Endometrial microvascular endothelial cells (primary cell): ENCODE data around the gene SIL1. TPM values are rescaled to one million over a fixed set of nuclear protein-coding genes. Genes with fewer than 3 reads are reported as not detected.

Experiments
- in situ Hi-C: cut with HindIII; loops from 2 replicates; pipeline ENCODE4 v1.10.0; 2017; ENCODE audit warnings: low sequenced_read_pairs, low pct_unique_long_range_greater_than_20kb; ENCODE audit errors: inconsistent ontology term
- total RNA-seq: library from RNA; depleted of rRNA; stranded (reverse); fragments of >200 nt; gene quantifications from one replicate; pipeline ENCODE4 v1.2.3, GENCODE V29; 2015; ENCODE audit errors: inconsistent ontology term

SIL1 gene
- total RNA-seq, 1 donor from 2014 or later: 42.6 TPM

- in situ Hi-C loops: no loop called here
Measured at GRCh38 chr5:138898299-138898698, 299.9 kb downstream of the SIL1 start.

Other genes starting within 250 kb of the SIL1 start
- gene MATR3, start 95.4 kb upstream of the SIL1 start, total RNA-seq: 179 TPM
- 61.8 TPM for gene PAIP2, start 143.5 kb upstream of the SIL1 start, total RNA-seq
- not detected for gene SLC23A1, start 184.9 kb upstream of the SIL1 start, total RNA-seq
- gene MZB1, start 191.5 kb upstream of the SIL1 start, total RNA-seq: not detected
- gene PROB1, start 196.7 kb upstream of the SIL1 start, total RNA-seq: 1.8 TPM
- gene SPATA24, start 205.7 kb upstream of the SIL1 start, total RNA-seq: 10.4 TPM
- gene DNAJC18, start 241.2 kb upstream of the SIL1 start, total RNA-seq: 10.1 TPM